ENCODE results near the gene MIOX. TPM values are rescaled to one million over a fixed set of nuclear protein-coding genes. Genes with fewer than 3 reads are reported as not detected.

MIOX gene
- total and polyA plus RNA-seq, 2 of the 13 experiments (the other 11 are each of a cell fraction or from before 2014, with no cell fraction given), result 1.5 to 2.9 TPM

DNA sequence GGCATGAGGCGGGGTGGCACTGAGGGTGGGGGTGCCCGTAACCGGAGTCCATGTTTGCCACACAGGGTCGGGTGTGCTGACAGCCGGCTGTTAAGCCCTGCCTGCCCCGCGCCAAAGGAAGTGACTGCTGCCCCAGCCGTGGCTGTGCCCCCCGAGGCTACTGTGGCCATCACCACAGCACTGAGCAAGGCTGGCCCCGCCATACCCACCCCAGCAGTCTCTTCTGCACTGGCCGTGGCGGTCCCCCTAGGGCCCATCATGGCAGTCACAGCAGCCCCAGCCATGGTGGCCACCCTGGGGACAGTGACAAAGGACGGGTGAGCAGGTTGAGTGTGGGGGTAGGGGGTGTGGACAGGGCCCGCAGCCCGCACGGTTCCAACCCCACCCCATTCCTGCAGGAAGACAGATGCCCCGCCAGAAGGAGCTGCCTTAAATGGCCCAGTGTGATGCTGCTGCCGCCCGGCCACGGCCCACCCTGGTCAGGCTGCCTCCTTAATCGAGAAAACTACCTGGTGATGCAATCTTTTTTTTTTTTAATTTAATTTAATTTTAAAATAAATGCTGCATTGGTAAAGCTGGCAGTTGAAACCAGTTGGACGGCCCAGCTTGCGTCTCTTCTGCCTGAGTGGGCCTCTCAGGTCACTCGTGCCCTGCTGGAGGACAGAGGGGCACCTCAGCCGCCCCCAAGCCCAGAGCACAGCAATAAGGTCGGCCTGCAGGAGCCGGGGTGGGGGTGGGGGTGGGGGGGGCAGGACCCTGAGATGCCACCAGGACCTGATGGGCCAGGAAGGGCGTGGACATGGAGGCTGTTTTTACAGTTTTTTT, 42.6 kb upstream of the MIOX start:
- H3K4me2 ChIP-seq (ENCODE audit: low read depth, low read length), result no peak overlapping the region
- in situ Hi-C loops (cut with HindIII; ENCODE audit: extremely low pct_ligation_motif_present, low pct_unique_long_range_greater_than_20kb) (no loop called here), intact Hi-C loops (cut with micrococcal nuclease; ENCODE audit: unreplicated experiment) (no loop called here)
- ChIA-PET POLR2A (interaction anchor here (1.2 to 1.4 kb wide), 2 partner anchors 31 to 81 kb away, joined by 4 to 6 read pairs; partner anchors contain the start of gene SCO2), CTCF (ENCODE audit: low intra/inter-chr PET ratio, low total read pairs) (no interaction called here)
- TF ChIP-seq POLR2A (IDR thresholded peaks at IDR 0.05; ENCODE audit: insufficient read depth in 1 of 2, low read depth in 2 of 2, low read length in 2 of 2) (peak in 1 of 2 experiments; percentile 67; a peak in 2 of 4 replicates), ZFX (CRISPR knock-in tag; IDR thresholded peaks at IDR 0.05; ENCODE audit: low read depth) (no peak), AGO1 (IDR thresholded peaks at IDR 0.05; ENCODE audit: low read depth, low read length, poor library complexity, severe bottlenecking) (peak; percentile 90), POLR2AphosphoS5 (IDR thresholded peaks at IDR 0.05; ENCODE audit: low read depth, low read length) (peak; percentile 19; the same call in 1 of the 2 replicates), ESRRA (CRISPR knock-in tag; IDR thresholded peaks at IDR 0.05; ENCODE audit: low read depth) (no peak), ZNF253 (CRISPR knock-in tag; IDR thresholded peaks at IDR 0.05; ENCODE audit: borderline replicate concordance) (no peak), TAF15 (IDR thresholded peaks at IDR 0.05; ENCODE audit: low read depth, low read length, poor library complexity, severe bottlenecking) (peak; percentile 37), AGO2 (optimal IDR thresholded peaks at IDR 0.05; ENCODE audit: low read depth, low read length) (peak; percentile 98), RBFOX2 (IDR thresholded peaks at IDR 0.05; ENCODE audit: low read depth, low read length) (peak; percentile 71), HNRNPL (IDR thresholded peaks at IDR 0.05; ENCODE audit: low read depth, low read length) (peak; percentile 80), RBM22 (optimal IDR thresholded peaks at IDR 0.05; ENCODE audit: low read length) (peak; percentile 96)
- H4K20me1 ChIP-seq (ENCODE audit: insufficient read depth, low read length), result peaks cover 4% of the 10 kb centered on the region; the same call in 1 of the 2 replicates
- no peaks in the 10 kb centered on the region; the same call in 1 of the 2 replicates for H3K4me1 ChIP-seq (ENCODE audit: insufficient read depth, low read length)
- H3K79me2 ChIP-seq (ENCODE audit: insufficient read depth, low read length), result no peaks in the 10 kb centered on the region
- DNase-seq (ENCODE audit: low spot score) (no peak), ATAC-seq (no peak), FAIRE-seq (no peak)
- BruUV-seq (replicated peaks), result no TSS peak
- WGBS (ENCODE audit: low lambda C conversion rate), result 92% methylated on average over 19 of the region's 28 CpGs
- H3K4me3 ChIP-seq (replicated peaks in 1 of 3; ENCODE audit: insufficient read depth in 1 of 3, low read depth in 2 of 3, low read length in 3 of 3), result no peak overlapping the region
- H3K27me3 ChIP-seq (ENCODE audit: control insufficient read depth in 1 of 2, insufficient read depth in 2 of 2, low read length in 2 of 2), result no peaks in the 10 kb centered on the region
- H3K27ac ChIP-seq (ENCODE audit: extremely low read length, insufficient read depth, low read length), result peak overlapping the region; percentile 30
- H2AFZ ChIP-seq (ENCODE audit: low read length), result no peak overlapping the region
- H3K9me3 ChIP-seq (ENCODE audit: low read length), result no peaks in the 10 kb centered on the region
- H3K36me3 ChIP-seq (replicated peaks in 1 of 2; ENCODE audit: control insufficient read depth in 1 of 2, insufficient read depth in 2 of 2, low read length in 2 of 2), result peaks cover 40 to 49% of the 10 kb centered on the region in 2 experiments; a peak in 4 of 5 replicates
- H3K9ac ChIP-seq (ENCODE audit: insufficient read depth, low read depth, low read length), result no peak overlapping the region
